SK-N-SH treated with all-trans-retinoic acid at 6 μM for 48 hours (cell line): ENCODE results near the gene KRT17.
"Not testable (repeated sequence)": the region's sequence is repeated elsewhere in the genome, so short reads cannot be mapped to it uniquely, and the experiment has no call there.

ENCODE experiments used
- ISL1 ChIP-seq: fragments of 250-450 bp; sonication (Bioruptor Pico); IDR thresholded peaks from 2 replicates; pipeline ENCODE4 v2.1.2; 2022; ENCODE audit warnings: mild to moderate bottlenecking, moderate library complexity
- ZFP3 ChIP-seq: fragments of 250-450 bp; sonication (Bioruptor Pico); IDR thresholded peaks from 2 replicates; pipeline ENCODE4 v1.5.0; 2020; ENCODE audit warnings: mild to moderate bottlenecking, moderate library complexity
- ZFP30 ChIP-seq: fragments of 450-650 bp; formaldehyde crosslinking; IDR thresholded peaks from 2 replicates; pipeline ENCODE4 v1.5.0; 2022; ENCODE audit warnings: mild to moderate bottlenecking, moderate library complexity
- ZNF70 ChIP-seq: fragments of 450-650 bp; formaldehyde crosslinking; IDR thresholded peaks from 2 replicates; pipeline ENCODE4 v1.5.0; 2020; ENCODE audit warnings: mild to moderate bottlenecking, moderate library complexity
- TF ChIP-seq, protein P1 (sequence below): fragments of 250-450 bp; sonication (Bioruptor Pico); IDR thresholded peaks from 2 replicates; pipeline ENCODE4 v1.8.0; 2020; ENCODE audit warnings: mild to moderate bottlenecking, moderate library complexity, borderline replicate concordance

DNA sequence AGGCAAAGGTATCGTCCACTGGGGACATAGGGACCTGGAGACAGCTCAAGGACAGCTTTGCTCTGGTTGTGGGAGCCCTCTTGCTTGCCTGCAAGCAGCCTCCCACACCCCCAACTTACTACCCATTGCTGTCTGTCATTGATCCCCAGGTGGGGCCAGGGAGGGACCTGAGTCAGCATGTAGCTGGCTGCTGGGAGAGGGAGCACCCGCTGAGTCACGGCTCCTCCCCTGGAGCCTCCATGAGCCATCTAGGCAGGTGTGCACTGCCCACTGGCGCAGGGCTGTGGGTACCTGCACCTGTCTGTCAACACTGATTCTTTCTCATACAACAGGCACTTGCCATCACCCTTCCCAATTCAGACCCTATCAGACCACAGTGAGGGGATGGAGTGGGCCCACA is 47.6 kb downstream of the KRT17 start:
- TF ChIP-seq ZFP3; ZFP30 (CRISPR knock-in tag); ISL1; ZNF70 (CRISPR knock-in tag): not testable (repeated sequence)
- TF ChIP-seq, protein P1, sequence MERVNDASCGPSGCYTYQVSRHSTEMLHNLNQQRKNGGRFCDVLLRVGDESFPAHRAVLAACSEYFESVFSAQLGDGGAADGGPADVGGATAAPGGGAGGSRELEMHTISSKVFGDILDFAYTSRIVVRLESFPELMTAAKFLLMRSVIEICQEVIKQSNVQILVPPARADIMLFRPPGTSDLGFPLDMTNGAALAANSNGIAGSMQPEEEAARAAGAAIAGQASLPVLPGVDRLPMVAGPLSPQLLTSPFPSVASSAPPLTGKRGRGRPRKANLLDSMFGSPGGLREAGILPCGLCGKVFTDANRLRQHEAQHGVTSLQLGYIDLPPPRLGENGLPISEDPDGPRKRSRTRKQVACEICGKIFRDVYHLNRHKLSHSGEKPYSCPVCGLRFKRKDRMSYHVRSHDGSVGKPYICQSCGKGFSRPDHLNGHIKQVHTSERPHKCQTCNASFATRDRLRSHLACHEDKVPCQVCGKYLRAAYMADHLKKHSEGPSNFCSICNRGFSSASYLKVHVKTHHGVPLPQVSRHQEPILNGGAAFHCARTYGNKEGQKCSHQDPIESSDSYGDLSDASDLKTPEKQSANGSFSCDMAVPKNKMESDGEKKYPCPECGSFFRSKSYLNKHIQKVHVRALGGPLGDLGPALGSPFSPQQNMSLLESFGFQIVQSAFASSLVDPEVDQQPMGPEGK (CRISPR knock-in tag): not testable (repeated sequence)
